Activated naive CD4-positive, alpha-beta T cell treated with anti-CD3 and anti-CD28 coated beads, Interleukin-2, amount 10 ng/mL, durations not matched to agents 7 days and 5 days (primary cell): ENCODE data around the gene MTG1.

ENCODE experiments used
- CTCF ChIA-PET: fragments of 350-600 bp; sonication (Branson Sonifier 250); formaldehyde crosslinking; loops from one replicate; lab custom pipeline; 2021; ENCODE audit warnings: antibody characterized with exemption; lab: Charles Lee
- DNase-seq: peaks from one replicate; pipeline ENCODE4 v3.0.0-alpha.2; 2020
- H3K27ac Mint-ChIP-seq: one replicate; pipeline ENCODE4 v1.8.0; 2021; ENCODE audit warnings: mild to moderate bottlenecking, moderate library complexity, mixed read lengths
- H3K27me3 Mint-ChIP-seq: one replicate; pipeline ENCODE4 v1.8.0; 2021; ENCODE audit warnings: mild to moderate bottlenecking, mixed read lengths
- H3K36me3 Mint-ChIP-seq: one replicate; pipeline ENCODE4 v1.8.0; 2021; ENCODE audit warnings: mixed read lengths
- H3K4me1 Mint-ChIP-seq: one replicate; pipeline ENCODE4 v1.8.0; 2021; ENCODE audit warnings: mixed read lengths
- H3K4me3 Mint-ChIP-seq: one replicate; pipeline ENCODE4 v1.8.0; 2021; ENCODE audit warnings: mild to moderate bottlenecking, moderate library complexity, mixed read lengths
- H3K9me3 Mint-ChIP-seq: one replicate; pipeline ENCODE4 v1.8.0; 2021; ENCODE audit warnings: mixed read lengths

The MTG1 gene

DNA sequence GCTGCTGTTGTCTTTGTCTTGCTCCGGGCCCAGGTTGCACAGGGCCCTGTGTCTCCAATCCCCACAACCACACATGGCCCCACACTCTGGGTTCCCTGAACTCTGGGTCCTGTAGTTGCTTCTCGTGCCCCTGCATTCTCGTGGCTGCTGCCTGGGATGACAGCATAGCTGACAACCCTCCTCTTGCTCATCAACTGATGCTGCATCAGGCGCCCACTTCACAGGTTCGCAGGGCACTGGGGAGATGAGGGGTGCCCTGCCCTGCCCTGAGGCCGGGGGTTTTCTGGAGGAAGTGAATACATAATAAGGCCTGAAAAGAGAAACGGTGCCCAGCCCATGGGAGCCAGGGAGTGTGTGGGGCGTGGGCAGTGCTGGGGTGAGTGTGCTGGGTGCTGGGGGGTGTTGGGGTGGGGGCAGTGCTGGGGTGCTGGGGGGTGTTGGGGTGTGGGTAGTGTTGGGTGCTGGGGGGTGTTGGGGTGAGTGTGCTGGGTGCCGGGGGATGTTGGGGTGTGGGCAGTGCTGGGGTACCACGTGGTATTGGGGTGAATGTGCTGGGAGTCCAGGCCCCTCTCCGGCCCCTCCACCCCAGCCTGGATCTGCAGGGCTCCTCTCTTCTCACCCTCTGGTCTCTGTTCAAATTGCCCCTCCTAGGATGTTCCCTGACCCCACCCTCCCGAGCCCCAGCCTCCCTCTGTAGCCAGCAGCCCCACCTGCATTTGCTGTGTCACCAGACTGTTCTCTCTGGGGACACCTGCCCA is 2.0 kb upstream of the MTG1 start:
- no peaks in the 10 kb centered on the region for H3K9me3 Mint-ChIP-seq
- peak overlapping the region; percentile 98 for H3K27ac Mint-ChIP-seq
- no peak overlapping the region for H3K4me3 Mint-ChIP-seq
- H3K27me3 Mint-ChIP-seq = no peaks in the 10 kb centered on the region
- no peak for DNase-seq
- peaks cover 22% of the 10 kb centered on the region for H3K36me3 Mint-ChIP-seq
- H3K4me1 Mint-ChIP-seq = peaks cover 63% of the 10 kb centered on the region
- CTCF ChIA-PET = no interaction called here

DNA sequence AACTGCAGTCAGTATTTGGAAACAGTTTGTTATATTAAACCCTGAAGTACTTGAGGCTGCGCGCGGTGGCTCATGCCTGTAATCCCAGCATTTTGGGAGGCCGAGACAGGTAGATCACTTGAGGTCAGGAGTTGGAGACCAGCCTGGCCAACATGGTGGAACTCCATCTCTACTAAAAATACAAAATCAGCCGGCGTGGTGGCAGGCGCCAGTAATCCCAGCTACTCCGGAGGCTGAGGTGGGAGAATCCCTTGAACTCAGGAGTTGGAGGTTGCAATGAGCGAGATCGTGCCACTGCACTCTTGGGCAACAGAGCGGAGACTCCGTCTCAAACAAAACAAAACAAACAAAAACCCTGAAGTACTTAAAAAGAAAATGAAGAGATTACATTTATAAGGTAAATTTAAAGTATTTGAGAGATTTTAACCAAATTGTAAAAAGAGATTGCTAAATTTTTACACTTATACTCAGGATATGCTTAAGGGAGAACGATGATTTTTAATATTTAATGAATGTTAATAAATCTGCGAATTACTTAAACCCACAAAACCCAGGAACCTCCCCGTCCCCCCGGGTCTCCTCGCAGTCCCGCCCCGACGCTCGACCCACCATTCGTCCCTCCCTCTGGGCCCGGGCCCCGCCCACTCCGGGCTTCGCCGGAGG is 425 bp upstream of the MTG1 start:
- DNase-seq = no peak
- H3K9me3 Mint-ChIP-seq = no peaks in the 10 kb centered on the region
- peaks cover 35% of the 10 kb centered on the region for H3K36me3 Mint-ChIP-seq
- peaks cover 65% of the 10 kb centered on the region for H3K4me1 Mint-ChIP-seq
- CTCF ChIA-PET = interaction anchor here (0.6 kb wide), 1 partner anchor 205 kb away, joined by 3 read pairs; no protein-coding TSS in a partner anchor
- H3K27me3 Mint-ChIP-seq = no peaks in the 10 kb centered on the region
- H3K4me3 Mint-ChIP-seq = peak overlapping the region; percentile 95
- peak overlapping the region; percentile 83 for H3K27ac Mint-ChIP-seq

GRCh38 chr10:133394801-133395221 is 854 bp downstream of the MTG1 start:
- Mint-ChIP-seq H3K9me3 (no peaks in the 10 kb centered on the region), H3K27me3 (no peaks in the 10 kb centered on the region), H3K4me3 (peak overlapping the region; percentile 95), H3K27ac (peak overlapping the region; percentile 90), H3K4me1 (peaks cover 59% of the 10 kb centered on the region), H3K36me3 (peaks cover 45% of the 10 kb centered on the region)
- CTCF ChIA-PET = interaction anchor here (1.0 kb wide), 1 partner anchor 65 kb away, joined by 3 read pairs; no protein-coding TSS in a partner anchor
- DNase-seq = no peak

DNA sequence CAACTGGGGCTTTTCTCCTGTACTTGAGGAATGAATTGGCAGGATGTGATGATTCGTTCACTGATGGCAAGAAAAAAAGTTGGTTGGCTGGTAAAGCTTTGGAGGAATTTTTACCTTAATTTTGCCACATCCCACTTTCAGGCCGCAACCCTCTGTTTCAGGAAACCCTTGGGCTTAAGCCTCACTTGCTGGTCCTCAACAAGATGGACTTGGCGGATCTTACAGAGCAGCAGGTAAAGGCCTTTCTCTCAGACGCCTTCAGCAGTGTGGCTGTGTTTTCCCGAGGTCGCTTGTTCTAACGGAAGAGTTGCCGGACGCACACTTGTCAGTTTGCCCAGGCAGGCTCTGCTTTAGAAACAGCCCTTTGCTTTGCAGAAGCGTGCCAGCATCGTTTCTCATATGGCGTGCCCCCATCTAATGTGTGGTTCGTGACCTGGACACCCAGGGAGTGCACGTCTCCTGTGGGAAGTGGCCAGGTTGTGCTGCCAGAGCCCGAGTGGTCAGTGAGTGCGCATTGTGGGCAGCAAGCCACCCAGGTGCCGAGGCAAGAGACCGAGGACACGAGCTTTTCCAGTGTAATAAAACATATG is 2.2 kb downstream of the MTG1 start:
- Mint-ChIP-seq H3K27me3 (no peaks in the 10 kb centered on the region), H3K4me1 (peaks cover 59% of the 10 kb centered on the region), H3K36me3 (peaks cover 49% of the 10 kb centered on the region), H3K27ac (no peak overlapping the region), H3K4me3 (peak overlapping the region; percentile 95), H3K9me3 (no peaks in the 10 kb centered on the region)
- no peak for DNase-seq
- CTCF ChIA-PET = no interaction called here

- peaks cover 56% of the 10 kb centered on the region for H3K36me3 Mint-ChIP-seq
- peaks cover 55% of the 10 kb centered on the region for H3K4me1 Mint-ChIP-seq
- no peaks in the 10 kb centered on the region for H3K27me3 Mint-ChIP-seq
- H3K4me3 Mint-ChIP-seq = no peak overlapping the region
- no peak for DNase-seq
- CTCF ChIA-PET = no interaction called here
- no peaks in the 10 kb centered on the region for H3K9me3 Mint-ChIP-seq
- H3K27ac Mint-ChIP-seq = no peak overlapping the region
These were observed 4.0 kb downstream of the MTG1 start for GRCh38 chr10:133397938-133398337.

DNA sequence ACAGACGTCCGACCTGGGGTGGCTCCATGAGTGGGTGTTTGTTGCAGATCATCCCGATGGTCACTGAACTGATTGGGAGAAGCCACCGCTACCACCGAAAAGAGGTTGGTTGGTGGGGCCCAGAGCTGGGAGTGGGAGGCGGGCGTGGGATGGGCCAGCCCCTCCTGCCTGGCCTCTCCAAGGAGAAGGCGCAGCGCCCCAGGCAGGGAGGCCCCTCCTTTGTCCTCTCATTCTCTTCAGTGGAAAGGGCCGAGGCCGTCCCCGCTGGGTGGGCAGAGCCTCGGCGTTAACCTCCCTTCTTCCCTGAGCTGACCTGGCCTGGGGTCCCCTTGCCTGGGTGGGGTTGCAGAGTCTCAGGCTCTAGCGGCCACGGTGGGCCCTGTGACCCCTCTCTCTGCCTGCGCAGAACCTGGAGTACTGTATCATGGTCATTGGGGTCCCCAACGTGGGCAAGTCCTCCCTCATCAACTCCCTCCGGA is 5.2 kb downstream of the MTG1 start:
- Mint-ChIP-seq H3K27me3 (no peaks in the 10 kb centered on the region), H3K36me3 (peaks cover 64% of the 10 kb centered on the region), H3K4me3 (no peak overlapping the region), H3K27ac (no peak overlapping the region), H3K4me1 (peaks cover 55% of the 10 kb centered on the region), H3K9me3 (no peaks in the 10 kb centered on the region)
- CTCF ChIA-PET = no interaction called here
- DNase-seq = no peak

- H3K27ac Mint-ChIP-seq = peak overlapping the region; percentile 86
- no peaks in the 10 kb centered on the region for H3K9me3 Mint-ChIP-seq
- CTCF ChIA-PET = interaction anchor here (1.3 kb wide), 2 partner anchors 38 to 72 kb away, joined by 8 to 10 read pairs; no protein-coding TSS in a partner anchor
- peaks cover 52% of the 10 kb centered on the region for H3K4me1 Mint-ChIP-seq
- no peak overlapping the region for H3K4me3 Mint-ChIP-seq
- peak; percentile 40 for DNase-seq
- H3K36me3 Mint-ChIP-seq = peaks cover 71% of the 10 kb centered on the region
- H3K27me3 Mint-ChIP-seq = no peaks in the 10 kb centered on the region
These were observed 6.9 kb downstream of the MTG1 start for GRCh38 chr10:133400624-133401424.

DNA sequence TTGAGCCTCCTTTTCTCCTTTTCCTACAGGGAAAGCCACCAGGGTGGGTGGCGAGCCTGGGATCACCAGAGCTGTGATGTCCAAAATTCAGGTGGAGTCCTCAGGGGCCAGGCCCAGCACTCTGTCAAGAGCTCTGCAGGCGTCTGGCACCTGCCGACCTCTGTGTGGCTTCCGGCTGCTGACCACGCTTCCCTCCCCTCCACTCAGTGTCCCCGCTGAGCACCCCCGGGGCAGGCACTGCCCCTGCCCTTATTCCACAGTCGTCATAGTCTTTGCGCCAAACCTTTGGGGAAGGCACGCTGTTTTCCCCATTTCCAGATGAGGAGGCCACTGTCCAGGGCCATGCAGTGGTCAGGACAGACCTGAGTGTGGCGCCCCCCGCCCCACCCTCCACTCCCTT is 7.5 kb downstream of the MTG1 start:
- Mint-ChIP-seq H3K4me1 (peaks cover 56% of the 10 kb centered on the region), H3K27ac (peak overlapping the region; percentile 86), H3K4me3 (no peak overlapping the region), H3K27me3 (no peaks in the 10 kb centered on the region), H3K36me3 (peaks cover 73% of the 10 kb centered on the region), H3K9me3 (no peaks in the 10 kb centered on the region)
- CTCF ChIA-PET = interaction anchor here (1.3 kb wide), 2 partner anchors 37 to 72 kb away, joined by 8 to 10 read pairs; no protein-coding TSS in a partner anchor
- DNase-seq = no peak

DNA sequence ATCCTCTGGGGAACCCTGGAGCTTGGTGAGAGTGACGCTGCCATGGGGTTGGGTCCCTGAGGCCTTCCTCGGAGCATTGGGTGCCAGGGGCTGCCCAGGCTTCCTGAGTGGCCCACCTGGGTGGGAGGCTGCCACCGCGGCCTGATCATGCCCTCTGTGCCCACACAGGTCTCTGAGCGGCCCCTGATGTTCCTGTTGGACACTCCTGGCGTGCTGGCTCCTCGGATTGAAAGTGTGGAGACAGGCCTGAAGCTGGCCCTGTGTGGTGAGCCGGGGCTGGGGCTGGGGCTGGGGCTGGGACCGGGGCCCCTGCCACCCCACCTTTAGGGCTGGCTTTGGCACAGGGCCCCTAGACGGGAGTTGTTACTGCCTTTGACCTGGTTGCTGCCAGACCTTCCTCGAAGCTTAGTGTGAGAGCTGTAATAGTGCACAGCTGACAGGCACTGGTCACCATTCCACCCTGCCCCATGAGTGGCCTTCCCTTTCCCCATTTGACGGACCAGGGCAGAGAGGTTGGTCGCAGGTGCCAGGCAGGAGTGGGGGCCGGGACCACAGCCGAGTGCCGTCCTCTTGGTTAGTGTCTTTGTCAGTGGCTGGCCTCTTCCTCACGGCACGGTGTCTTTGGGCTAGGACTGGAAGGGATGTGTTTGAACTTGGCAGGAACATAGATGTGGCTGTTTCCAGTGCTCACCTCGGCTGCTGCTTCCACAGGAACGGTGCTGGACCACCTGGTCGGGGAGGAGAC is 8.2 kb downstream of the MTG1 start:
- Mint-ChIP-seq H3K27me3 (no peaks in the 10 kb centered on the region), H3K9me3 (no peaks in the 10 kb centered on the region), H3K27ac (peak overlapping the region; percentile 86), H3K4me1 (peaks cover 53% of the 10 kb centered on the region), H3K4me3 (no peak overlapping the region), H3K36me3 (peaks cover 72% of the 10 kb centered on the region)
- no peak for DNase-seq
- CTCF ChIA-PET = interaction anchor here (1.3 kb wide), 2 partner anchors 36 to 73 kb away, joined by 8 to 10 read pairs; no protein-coding TSS in a partner anchor

- Mint-ChIP-seq H3K4me1 (peaks cover 47% of the 10 kb centered on the region), H3K27me3 (no peaks in the 10 kb centered on the region), H3K4me3 (no peak overlapping the region), H3K36me3 (peaks cover 72% of the 10 kb centered on the region), H3K9me3 (peaks cover 1% of the 10 kb centered on the region), H3K27ac (no peak overlapping the region)
- no peak for DNase-seq
- CTCF ChIA-PET = no interaction called here
These were observed 9.4 kb downstream of the MTG1 start for GRCh38 chr10:133403359-133403758.

- peaks cover 47% of the 10 kb centered on the region for H3K4me1 Mint-ChIP-seq
- H3K27ac Mint-ChIP-seq = peak overlapping the region; percentile 50
- peaks cover 5% of the 10 kb centered on the region for H3K9me3 Mint-ChIP-seq
- CTCF ChIA-PET = no interaction called here
- H3K4me3 Mint-ChIP-seq = no peak overlapping the region
- DNase-seq = no peak
- H3K27me3 Mint-ChIP-seq = no peaks in the 10 kb centered on the region
- H3K36me3 Mint-ChIP-seq = peaks cover 73% of the 10 kb centered on the region
These were observed 9.8 kb downstream of the MTG1 start for GRCh38 chr10:133403784-133404183.

- Mint-ChIP-seq H3K36me3 (peaks cover 77% of the 10 kb centered on the region), H3K4me3 (no peak overlapping the region), H3K27me3 (no peaks in the 10 kb centered on the region), H3K4me1 (peaks cover 38% of the 10 kb centered on the region), H3K27ac (no peak overlapping the region), H3K9me3 (peaks cover 14% of the 10 kb centered on the region)
- CTCF ChIA-PET = no interaction called here
- DNase-seq = no peak
These were observed 11.3 kb downstream of the MTG1 start for GRCh38 chr10:133405272-133405671.

GRCh38 chr10:133405844-133406527 is 12.0 kb downstream of the MTG1 start:
- Mint-ChIP-seq H3K9me3 (peaks cover 18% of the 10 kb centered on the region), H3K27me3 (no peaks in the 10 kb centered on the region), H3K27ac (no peak overlapping the region), H3K36me3 (peaks cover 80% of the 10 kb centered on the region), H3K4me3 (no peak overlapping the region), H3K4me1 (peaks cover 31% of the 10 kb centered on the region)
- no peak for DNase-seq
- CTCF ChIA-PET = no interaction called here
